Natural killer cell (primary cell): ENCODE results near the gene FRMD3. TPM values are rescaled to one million over a fixed set of nuclear protein-coding genes. Genes with fewer than 3 reads are reported as not detected.

Experiments
- ATAC-seq, 3 donors: fragments of 150-1000 bp in 2 of 3; fragments of 200-7000 bp in 1 of 3; cut with Tn5 transposase; 1 replicate in 1 of 3; 2 replicates in 2 of 3; pipeline ENCODE4 v1.10.0; 2021; ENCODE audit warnings: mild to moderate bottlenecking in 2 of 3, moderate library complexity in 2 of 3
- DNase-seq, 2 donors: peaks; one replicate each; pipeline versions ENCODE4 v3.0.0 to v3.0.0-alpha.2; 2013 to 2021; ENCODE audit warnings: mixed read lengths in 1 of 2
- H3K27ac ChIP-seq: one replicate; pipeline ENCODE4 v1.5.1; 2013; ENCODE audit warnings: mild to moderate bottlenecking, low read length
- H3K27me3 ChIP-seq: one replicate; pipeline ENCODE4 v1.6.1; 2013; ENCODE audit warnings: low read length; ENCODE audit not compliant: control insufficient read depth, insufficient read depth
- H3K36me3 ChIP-seq: one replicate; pipeline ENCODE4 v1.6.1; 2013; ENCODE audit warnings: low read length; ENCODE audit not compliant: control insufficient read depth, insufficient read depth
- H3K4me1 ChIP-seq: one replicate; pipeline ENCODE4 v1.6.1; 2013; ENCODE audit warnings: low read length; ENCODE audit not compliant: control insufficient read depth, insufficient read depth
- H3K4me3 ChIP-seq: one replicate; pipeline ENCODE4 v1.5.1; 2013; ENCODE audit warnings: low read length
- H3K9me3 ChIP-seq: one replicate; pipeline ENCODE4 v1.6.1; 2013; ENCODE audit warnings: low read length; ENCODE audit not compliant: control insufficient read depth, insufficient read depth
- H3K27ac Mint-ChIP-seq, 2 donors: one replicate each; pipeline ENCODE4 v1.8.0; 2022; ENCODE audit warnings: mild to moderate bottlenecking in 2 of 2, mixed read lengths in 2 of 2, moderate library complexity in 1 of 2
- H3K27me3 Mint-ChIP-seq, 2 donors: one replicate each; pipeline ENCODE4 v1.8.0; 2022; ENCODE audit warnings: low read depth in 2 of 2, mixed read lengths in 2 of 2
- H3K36me3 Mint-ChIP-seq: one replicate; pipeline ENCODE4 v1.8.0; 2022; ENCODE audit warnings: mixed read lengths
- H3K4me1 Mint-ChIP-seq, 2 donors: one replicate each; pipeline ENCODE4 v1.8.0; 2022; ENCODE audit warnings: mixed read lengths in 2 of 2
- H3K4me3 Mint-ChIP-seq: one replicate; pipeline ENCODE4 v1.8.0; 2022; ENCODE audit warnings: mild to moderate bottlenecking, moderate library complexity, mixed read lengths
- H3K9me3 Mint-ChIP-seq, 2 donors: one replicate each; pipeline ENCODE4 v1.8.0; 2022; ENCODE audit warnings: mixed read lengths in 2 of 2
- CTCF ChIP-seq: fragments of 200-600 bp; IDR thresholded peaks from one replicate; pipeline ENCODE4 v1.8.0; 2022; ENCODE audit warnings: antibody characterized with exemption
- WGBS: methylation state at CpG from one replicate; pipeline ENCODE4 v1.1.7; 2013; ENCODE audit warnings: missing lambda C conversion rate; ENCODE audit not compliant: insufficient coverage; 5-methylcytosine and 5-hydroxymethylcytosine counted together
- intact Hi-C: fragments of 100-400 bp; cut with micrococcal nuclease; formaldehyde crosslinking; loops from one replicate; pipeline ENCODE4 v1.14.2; 2022
- total RNA-seq, 4 donors: library from RNA; stranded (reverse); fragments of 120-200 nt in 1 of 4; gene quantifications; one replicate each; pipeline versions ENCODE4 v1.2.3 to v1.2.4, GENCODE V29; 2013 to 2022

Gene FRMD3
- total RNA-seq, 3 donors from 2014 or later (not counting 1 experiment from before 2014, with no cell fraction given): 1.2 to 2.4 (median 2.1) TPM

GRCh38 chr9:83280268-83280667 lies 257.9 kb downstream of the FRMD3 start:
- Mint-ChIP-seq H3K4me1 (peaks cover 12 to 13% of the 10 kb centered on the region in 2 donors), H3K27me3 (no peaks in the 10 kb centered on the region), H3K36me3 (no peaks in the 10 kb centered on the region), H3K27ac (no peak overlapping the region), H3K9me3 (no peaks in the 10 kb centered on the region), H3K4me3 (no peak overlapping the region)
- intact Hi-C loops: no loop called here
- Histone ChIP-seq H3K27me3 (no peaks in the 10 kb centered on the region), H3K9me3 (no peaks in the 10 kb centered on the region), H3K4me3 (no peak overlapping the region), H3K4me1 (no peaks in the 10 kb centered on the region), H3K27ac (no peak overlapping the region), H3K36me3 (no peaks in the 10 kb centered on the region)
- 94% methylated on average over 3 of the region's 5 CpGs for WGBS
- DNase-seq: no peak
- ATAC-seq: no peak
- TF ChIP-seq CTCF: no peak

GRCh38 chr9:83274787-83275186 lies 263.4 kb downstream of the FRMD3 start:
- no peak for ATAC-seq
- H3K4me3 Mint-ChIP-seq: no peak overlapping the region
- no peaks in the 10 kb centered on the region for H3K4me1 ChIP-seq
- no peaks in the 10 kb centered on the region for H3K36me3 Mint-ChIP-seq
- H3K9me3 ChIP-seq: no peaks in the 10 kb centered on the region
- intact Hi-C loops: no loop called here
- TF ChIP-seq CTCF: no peak
- H3K36me3 ChIP-seq: no peaks in the 10 kb centered on the region
- H3K27ac ChIP-seq: no peak overlapping the region
- no peaks in the 10 kb centered on the region for H3K27me3 Mint-ChIP-seq
- no peak overlapping the region for H3K4me3 ChIP-seq
- H3K27ac Mint-ChIP-seq: no peak overlapping the region
- DNase-seq: no peak
- H3K27me3 ChIP-seq: no peaks in the 10 kb centered on the region
- H3K9me3 Mint-ChIP-seq: no peaks in the 10 kb centered on the region
- no peaks in the 10 kb centered on the region for H3K4me1 Mint-ChIP-seq
- WGBS: 96% methylated on average over 5 of the region's 5 CpGs

GRCh38 chr9:83271665-83272071 lies 266.5 kb downstream of the FRMD3 start:
- H3K27ac Mint-ChIP-seq: no peak overlapping the region
- H3K9me3 Mint-ChIP-seq: no peaks in the 10 kb centered on the region

More at GRCh38 chr9:83271665-83272071, 266.5 kb downstream of the FRMD3 start:
- Histone ChIP-seq H3K4me3 (no peak overlapping the region), H3K36me3 (no peaks in the 10 kb centered on the region), H3K27ac (no peak overlapping the region), H3K9me3 (no peaks in the 10 kb centered on the region), H3K4me1 (no peaks in the 10 kb centered on the region), H3K27me3 (no peaks in the 10 kb centered on the region)
- Mint-ChIP-seq H3K4me1 (no peaks in the 10 kb centered on the region), H3K4me3 (no peak overlapping the region), H3K27me3 (no peaks in the 10 kb centered on the region), H3K36me3 (no peaks in the 10 kb centered on the region)
- no peak for TF ChIP-seq CTCF
- DNase-seq: no peak
- no peak for ATAC-seq
- 53% methylated on average over 2 of the region's 2 CpGs for WGBS
- intact Hi-C loops: no loop called here
